GM19324 (cell line): ENCODE results near the gene EPHB2.

Source experiments
- ATAC-seq: cut with Tn5 transposase; IDR thresholded peaks from one replicate; pipeline ENCODE4 v1.9.1; 2021; ENCODE audit warnings: mild to moderate bottlenecking, moderate library complexity; ENCODE audit not compliant: unreplicated experiment, low FRiP score

Gene EPHB2

DNA sequence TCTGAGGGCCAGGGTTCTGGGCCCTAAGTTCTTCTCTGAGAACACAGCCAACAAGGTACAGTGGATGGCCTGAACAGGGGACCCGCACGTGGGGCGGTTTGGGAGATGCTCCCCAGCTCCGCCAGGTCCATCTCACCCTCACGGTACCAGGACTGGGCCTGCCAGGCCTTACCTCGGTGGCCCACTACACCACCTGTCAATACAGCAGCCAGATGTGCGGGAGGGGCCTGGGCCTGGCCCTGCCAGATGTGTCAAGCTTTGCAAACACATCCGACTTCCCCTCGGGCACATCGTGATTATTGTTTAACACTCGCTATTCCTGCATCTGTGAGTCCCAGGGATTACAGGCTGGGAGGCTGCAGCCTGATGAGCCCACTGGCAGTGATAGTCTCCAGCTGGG, 139.6 kb downstream of the EPHB2 start:
- ATAC-seq = no peak

DNA sequence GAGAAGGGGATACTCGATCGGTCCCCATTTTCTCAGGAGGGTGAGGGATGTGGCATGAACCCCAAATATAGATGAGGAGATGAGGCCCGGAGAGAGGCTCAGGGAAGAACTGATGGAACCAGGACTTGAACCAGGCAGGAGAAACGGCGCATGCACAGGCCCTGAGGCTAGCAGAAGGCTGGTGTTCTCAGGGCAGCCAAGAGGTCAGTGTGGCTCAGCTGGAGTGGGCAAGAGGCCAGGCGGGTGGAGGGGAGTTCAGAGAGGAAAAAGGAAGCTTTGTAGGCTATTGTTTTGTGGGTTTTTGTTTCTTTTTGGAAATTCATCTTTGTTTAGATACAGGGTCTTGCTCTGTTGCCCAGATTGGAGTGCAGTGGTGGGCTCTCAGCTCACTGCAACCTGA, 140.0 kb downstream of the EPHB2 start:
- ATAC-seq = no peak

GRCh38 chr1:22851517-22851916, 140.9 kb downstream of the EPHB2 start:
- ATAC-seq = no peak

GRCh38 chr1:22852144-22852655, 141.6 kb downstream of the EPHB2 start:
- ATAC-seq = no peak

DNA sequence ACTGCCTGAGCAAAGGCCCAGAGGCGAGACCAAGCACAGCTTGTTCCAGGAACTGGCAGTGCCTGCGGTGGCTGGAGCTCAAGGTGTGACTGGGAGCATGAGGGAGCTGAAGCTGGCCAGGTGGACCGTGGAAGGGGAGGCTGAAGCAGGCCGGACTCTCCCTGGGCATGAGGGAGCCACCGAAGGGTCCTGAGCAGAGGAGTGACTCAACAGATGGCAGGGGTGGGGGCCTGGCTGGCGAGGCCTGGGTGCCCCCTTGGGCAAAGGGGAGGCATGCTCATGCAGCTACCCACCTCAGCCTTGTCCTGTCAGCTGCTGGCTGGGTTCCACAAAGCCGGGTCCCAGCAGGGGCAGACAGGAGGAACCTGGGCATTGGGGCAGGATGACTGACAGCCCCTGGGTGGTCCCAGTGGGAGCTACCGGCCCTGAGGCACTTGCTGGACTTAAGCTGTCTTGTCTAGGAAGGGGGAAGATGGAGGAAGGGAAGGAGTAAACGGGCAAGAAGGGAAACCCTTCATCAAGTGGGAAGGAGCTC, 143.1 kb downstream of the EPHB2 start:
- ATAC-seq = no peak

GRCh38 chr1:22854688-22855565, 144.3 kb downstream of the EPHB2 start:
- peak; percentile 65 for ATAC-seq

DNA sequence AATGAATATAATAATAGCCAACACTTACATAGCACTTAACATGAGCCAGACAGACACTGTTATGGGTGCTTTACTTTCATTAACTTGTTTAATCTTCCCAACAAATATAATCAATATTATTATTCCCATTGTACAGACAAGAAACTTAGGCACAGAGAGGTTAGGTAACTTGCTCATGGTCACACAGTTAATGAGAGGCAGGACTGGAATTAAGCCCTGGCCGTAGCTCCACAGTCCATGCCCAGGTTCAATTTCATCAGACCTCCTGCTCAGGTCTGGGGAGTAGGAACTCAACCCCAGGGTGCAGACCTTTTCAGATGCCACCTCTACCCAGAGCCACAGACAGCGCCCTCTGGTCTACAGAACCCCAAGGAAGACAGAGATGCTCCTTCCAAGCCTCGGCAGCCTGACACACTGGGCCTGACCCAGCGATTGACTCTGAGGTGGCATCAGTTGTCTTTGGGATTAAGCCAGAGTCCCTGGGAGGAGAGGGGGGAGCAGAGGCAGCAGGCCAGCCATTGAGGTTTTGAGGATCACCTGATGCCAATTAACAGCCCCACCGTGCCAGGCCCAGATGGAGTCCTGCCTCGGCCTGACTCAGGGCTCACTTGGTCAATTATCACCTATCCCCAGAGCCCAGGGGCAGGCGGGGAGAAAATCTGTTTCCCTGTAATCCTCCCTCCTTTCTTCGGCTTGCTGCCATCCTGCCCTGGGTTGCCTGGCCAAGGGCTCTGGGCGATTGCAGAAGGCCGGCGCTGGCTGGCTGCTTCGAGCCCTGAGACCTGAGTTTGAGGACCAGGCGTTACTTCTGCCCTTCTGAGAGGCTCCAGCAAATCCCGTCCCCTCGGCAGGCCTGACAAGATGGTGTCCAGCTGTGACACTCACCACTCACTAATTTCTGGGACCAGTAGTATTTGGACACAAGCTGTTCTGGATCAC, 145.3 kb downstream of the EPHB2 start:
- no peak for ATAC-seq

GRCh38 chr1:22857661-22858060, 147.0 kb downstream of the EPHB2 start:
- ATAC-seq = no peak

DNA sequence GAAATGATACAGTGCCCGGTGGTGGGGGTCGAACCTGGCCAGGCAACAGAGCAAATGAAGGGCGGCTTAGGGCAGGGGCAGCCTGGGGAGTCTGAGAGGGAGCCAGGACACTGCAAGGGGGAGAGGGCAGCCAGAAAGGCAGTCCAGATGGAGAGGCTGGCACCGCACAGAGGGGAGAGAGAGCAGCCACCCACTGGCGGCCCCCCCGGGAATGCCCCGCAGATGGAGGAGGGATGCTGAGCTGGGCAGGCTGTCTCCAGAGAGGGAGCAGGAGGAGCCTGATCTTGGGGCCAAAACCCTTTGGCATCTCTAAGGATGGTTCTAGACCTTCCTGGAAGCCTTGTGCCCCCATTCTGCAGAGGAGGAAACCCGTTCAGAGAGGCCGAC, 149.8 kb downstream of the EPHB2 start:
- ATAC-seq = no peak

GRCh38 chr1:22860883-22861385, 150.3 kb downstream of the EPHB2 start:
- no peak for ATAC-seq

- no peak for ATAC-seq
Measured at GRCh38 chr1:22861764-22862440, 151.3 kb downstream of the EPHB2 start.

DNA sequence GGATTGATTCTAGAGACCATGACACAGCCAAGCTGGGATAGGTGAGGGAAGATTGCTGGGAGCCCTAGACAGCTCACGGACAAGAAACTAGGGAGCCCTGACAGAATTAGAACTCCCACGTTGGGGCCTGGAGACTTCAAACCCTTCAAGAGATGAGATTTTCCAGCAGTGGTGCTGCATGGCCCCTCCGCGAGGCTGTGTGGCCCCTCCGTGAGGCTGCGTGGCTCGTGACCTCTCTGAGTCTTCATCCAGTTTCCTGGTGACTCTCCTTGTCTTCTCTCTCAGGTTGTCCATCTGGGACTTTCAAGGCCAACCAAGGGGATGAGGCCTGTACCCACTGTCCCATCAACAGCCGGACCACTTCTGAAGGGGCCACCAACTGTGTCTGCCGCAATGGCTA, 152.1 kb downstream of the EPHB2 start:
- ATAC-seq = no peak

DNA sequence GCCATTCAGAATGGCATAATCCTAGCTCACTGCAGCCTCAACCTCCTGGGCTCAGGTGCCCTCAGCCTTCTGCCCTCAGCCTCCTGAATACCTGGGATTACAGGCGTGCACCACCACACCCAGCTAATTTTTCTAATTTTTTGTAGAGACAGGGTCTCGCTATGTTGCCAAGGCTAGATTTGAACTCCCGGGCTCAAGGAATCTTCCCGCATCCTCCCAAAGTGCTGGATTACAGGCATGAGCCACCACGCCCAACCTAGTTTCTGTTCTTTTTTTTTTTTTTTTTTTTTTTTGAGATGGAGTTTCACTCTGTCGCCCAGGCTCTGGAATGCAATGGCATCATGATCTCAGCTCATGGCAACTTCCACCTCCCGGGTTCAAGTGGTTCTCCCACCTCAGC, 153.1 kb downstream of the EPHB2 start:
- ATAC-seq = no peak

DNA sequence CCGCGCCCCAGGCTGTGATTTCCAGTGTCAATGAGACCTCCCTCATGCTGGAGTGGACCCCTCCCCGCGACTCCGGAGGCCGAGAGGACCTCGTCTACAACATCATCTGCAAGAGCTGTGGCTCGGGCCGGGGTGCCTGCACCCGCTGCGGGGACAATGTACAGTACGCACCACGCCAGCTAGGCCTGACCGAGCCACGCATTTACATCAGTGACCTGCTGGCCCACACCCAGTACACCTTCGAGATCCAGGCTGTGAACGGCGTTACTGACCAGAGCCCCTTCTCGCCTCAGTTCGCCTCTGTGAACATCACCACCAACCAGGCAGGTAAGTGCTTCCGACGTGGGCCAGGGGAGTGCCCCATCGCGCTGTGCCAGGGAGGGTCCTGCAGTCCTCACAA, 154.2 kb downstream of the EPHB2 start:
- no peak for ATAC-seq

DNA sequence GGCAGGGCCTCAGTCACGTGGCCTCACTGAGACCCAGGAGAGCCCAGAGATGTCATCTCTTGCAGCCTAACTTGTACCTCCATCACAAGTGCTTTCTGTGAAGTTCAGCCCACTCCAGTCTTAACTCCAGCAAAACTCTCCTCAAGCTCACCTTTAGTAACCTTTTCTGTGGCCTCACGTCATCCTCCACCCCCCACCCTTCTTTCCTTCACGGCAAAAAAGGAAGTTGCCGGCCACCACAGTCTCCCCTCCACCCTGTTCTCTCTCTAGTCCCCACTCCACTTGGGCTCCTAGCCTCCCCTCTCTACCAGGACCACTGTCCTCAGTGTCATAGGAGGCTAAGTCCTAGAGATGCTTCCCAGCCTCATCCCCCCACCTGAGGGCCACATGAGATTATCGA, 155.1 kb downstream of the EPHB2 start:
- no peak for ATAC-seq

GRCh38 chr1:22866868-22867267, 156.2 kb downstream of the EPHB2 start:
- ATAC-seq = no peak

- no peak for ATAC-seq
Measured at GRCh38 chr1:22868331-22868730, 157.7 kb downstream of the EPHB2 start.

- no peak for ATAC-seq
Measured at GRCh38 chr1:22869325-22869724, 158.7 kb downstream of the EPHB2 start.

DNA sequence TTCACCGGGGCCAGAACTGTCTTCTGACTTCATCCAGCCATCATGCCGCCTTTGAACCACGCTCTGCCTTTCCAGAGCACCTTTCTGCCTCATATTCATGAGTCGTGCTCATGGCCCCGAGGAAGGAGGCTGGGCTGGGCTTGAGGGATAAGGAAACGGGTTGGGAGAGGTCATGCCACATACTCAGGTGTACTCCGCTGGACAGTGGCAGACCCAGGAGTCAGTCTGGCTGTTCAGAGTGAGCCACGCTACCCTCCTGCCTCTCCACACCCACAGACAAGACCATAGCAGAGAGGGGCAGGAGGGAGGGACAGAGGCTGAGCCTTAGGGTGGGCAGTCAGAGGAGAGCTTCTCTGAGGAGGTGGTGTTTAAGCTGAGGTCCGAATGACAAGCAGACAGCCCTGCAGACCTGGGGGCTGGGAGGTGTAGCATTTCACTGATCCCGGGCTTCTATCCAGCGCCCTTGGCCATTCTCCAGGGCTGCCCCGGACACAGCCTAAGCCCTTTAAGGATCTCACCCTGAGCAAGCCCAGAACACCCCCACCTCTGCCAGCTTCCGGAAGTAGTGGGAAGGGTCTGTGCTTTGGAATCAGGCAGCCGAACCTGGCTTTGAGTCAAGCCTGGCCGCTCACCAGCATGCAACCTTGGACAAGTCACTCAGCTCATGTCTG, 159.7 kb downstream of the EPHB2 start:
- no peak for ATAC-seq
